Nephron (organoid): Measurements from ENCODE around the gene TEX19.
A peak's percentile ranks its signal among the peaks of the same experiment; 100 is the strongest.
"Not testable (repeated sequence)": the region's sequence is repeated elsewhere in the genome, so short reads cannot be mapped to it uniquely, and the experiment has no call there.

Experiments
- H3K27ac Mint-ChIP-seq, 3 experiments: 2 replicates each; pipeline ENCODE4 v1.8.0; 2020; ENCODE audit warnings: mixed read lengths in 3 of 3, mild to moderate bottlenecking in 2 of 3, moderate library complexity in 1 of 3
- H3K27me3 Mint-ChIP-seq: 2 replicates; pipeline ENCODE4 v1.8.0; 2021; ENCODE audit warnings: low read depth, mild to moderate bottlenecking, moderate library complexity, mixed read lengths
- H3K36me3 Mint-ChIP-seq: 2 replicates; pipeline ENCODE4 v1.8.0; 2020; ENCODE audit warnings: low read depth, mixed read lengths
- H3K4me1 Mint-ChIP-seq: 2 replicates; pipeline ENCODE4 v1.8.0; 2020; ENCODE audit warnings: mixed read lengths
- H3K4me3 Mint-ChIP-seq, 3 experiments: 2 replicates each; pipeline ENCODE4 v1.8.0; 2020; ENCODE audit warnings: mild to moderate bottlenecking in 3 of 3, mixed read lengths in 3 of 3, moderate library complexity in 2 of 3
- H3K9me3 Mint-ChIP-seq: 2 replicates; pipeline ENCODE4 v1.8.0; 2020; ENCODE audit warnings: mixed read lengths
- TF ChIP-seq, protein P1 (sequence below), 3 experiments: fragments of 200-600 bp; sonication (generic); IDR thresholded peaks; one replicate each; pipeline ENCODE4 v1.5.0; 2021; ENCODE audit warnings: antibody characterized with exemption in 3 of 3; ENCODE audit not compliant: unreplicated experiment in 3 of 3

TEX19 gene

DNA sequence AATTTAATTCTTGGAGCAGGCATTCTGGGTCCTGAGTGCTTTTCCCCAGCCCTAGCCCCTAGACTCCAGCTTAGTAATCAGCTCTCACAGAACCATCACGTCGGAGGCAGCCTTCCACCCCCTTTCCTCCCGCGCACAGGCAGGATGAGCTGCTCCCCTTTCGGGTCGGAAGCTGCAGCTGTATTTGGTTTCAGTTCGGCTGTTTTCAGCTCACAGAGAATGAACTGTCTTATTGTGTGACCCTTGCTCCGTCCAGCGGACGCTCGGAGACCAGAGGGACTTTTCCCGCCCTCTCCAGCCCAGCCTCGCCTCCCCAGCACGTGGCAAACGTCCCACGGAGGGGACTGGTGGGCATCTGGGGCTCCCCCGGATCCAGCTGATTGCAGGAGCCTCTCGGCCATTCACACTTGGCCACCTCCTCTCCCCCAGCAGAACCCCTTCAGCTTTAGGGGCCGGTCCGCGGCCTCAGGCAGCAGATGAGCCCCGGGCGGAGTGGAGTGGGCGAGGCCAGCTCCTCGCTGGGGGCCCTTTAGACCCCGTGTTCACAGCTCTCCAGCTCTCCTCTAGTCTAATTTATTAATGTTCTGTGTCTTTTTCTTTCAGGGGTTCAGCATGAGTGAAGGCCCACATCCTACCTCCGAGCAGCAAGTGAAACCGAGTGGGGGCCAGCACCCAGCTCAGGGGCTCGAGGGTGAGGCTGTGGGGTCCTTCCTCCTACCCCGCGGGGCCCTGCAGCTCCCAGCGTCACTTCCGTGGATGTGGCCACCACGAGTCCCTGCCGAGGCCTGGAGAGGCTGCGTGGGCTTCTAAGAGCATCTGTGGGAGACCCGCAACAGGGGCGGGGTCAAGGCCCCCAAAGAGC, 11.7 kb downstream of the TEX19 start:
- Mint-ChIP-seq H3K9me3 (no peaks in the 10 kb centered on the region), H3K4me3 (peak overlapping the region; percentile 70 to 79 (median 73)), H3K27me3 (peaks cover 32% of the 10 kb centered on the region), H3K4me1 (peaks cover 44% of the 10 kb centered on the region), H3K27ac (peak overlapping the region in 2 of 3 experiments; percentile 65 to 75), H3K36me3 (no peaks in the 10 kb centered on the region)
- TF ChIP-seq, protein P1, sequence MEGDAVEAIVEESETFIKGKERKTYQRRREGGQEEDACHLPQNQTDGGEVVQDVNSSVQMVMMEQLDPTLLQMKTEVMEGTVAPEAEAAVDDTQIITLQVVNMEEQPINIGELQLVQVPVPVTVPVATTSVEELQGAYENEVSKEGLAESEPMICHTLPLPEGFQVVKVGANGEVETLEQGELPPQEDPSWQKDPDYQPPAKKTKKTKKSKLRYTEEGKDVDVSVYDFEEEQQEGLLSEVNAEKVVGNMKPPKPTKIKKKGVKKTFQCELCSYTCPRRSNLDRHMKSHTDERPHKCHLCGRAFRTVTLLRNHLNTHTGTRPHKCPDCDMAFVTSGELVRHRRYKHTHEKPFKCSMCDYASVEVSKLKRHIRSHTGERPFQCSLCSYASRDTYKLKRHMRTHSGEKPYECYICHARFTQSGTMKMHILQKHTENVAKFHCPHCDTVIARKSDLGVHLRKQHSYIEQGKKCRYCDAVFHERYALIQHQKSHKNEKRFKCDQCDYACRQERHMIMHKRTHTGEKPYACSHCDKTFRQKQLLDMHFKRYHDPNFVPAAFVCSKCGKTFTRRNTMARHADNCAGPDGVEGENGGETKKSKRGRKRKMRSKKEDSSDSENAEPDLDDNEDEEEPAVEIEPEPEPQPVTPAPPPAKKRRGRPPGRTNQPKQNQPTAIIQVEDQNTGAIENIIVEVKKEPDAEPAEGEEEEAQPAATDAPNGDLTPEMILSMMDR (IDR thresholded peaks at IDR 0.05; ENCODE audit: unreplicated experiment in 3 of 3) = no peak

DNA sequence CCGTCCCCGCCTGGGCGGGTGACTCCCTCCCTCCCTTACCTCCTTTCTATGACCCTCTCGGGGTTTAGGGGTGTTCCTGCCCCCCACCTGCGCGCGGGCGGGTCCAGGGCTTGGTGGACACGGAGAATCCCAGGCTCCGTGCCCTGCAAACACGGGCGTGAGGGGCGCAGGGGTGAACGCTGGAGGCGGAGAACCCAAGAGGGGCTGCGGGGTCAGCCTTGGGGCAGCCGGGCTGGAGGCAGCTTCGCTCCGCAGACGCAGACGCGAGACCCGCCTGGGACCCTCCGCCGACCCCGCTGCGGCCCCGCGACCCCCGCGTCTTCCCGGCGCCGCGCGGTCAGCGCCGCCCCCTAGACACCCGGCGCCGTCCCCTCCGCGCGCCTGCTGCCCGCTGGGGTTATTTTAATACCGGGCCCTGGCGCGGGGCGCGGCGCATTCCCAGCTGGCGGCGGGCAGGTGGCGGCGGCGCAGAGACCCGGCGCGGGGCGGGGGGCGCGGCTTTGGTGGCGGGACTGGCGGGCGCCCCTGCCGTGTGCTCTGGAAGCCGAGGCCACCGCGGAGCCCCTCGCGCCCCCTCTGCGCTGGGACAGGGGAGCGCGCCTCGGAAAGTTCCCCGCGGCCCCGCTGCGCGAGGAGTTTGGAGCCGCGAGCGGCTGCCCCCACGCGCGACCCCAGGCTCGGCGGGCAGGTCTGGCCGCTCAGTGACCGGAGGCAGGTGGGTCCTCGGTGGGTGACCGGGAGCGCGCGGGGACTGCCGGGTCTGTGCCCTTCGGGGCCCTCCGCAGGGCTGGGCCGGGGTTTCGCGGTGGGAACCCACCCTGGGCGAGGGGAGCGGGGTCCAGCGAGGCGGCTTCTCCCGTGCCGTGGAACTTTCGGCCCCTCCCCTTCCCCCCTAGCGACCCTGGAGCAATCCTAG, 12.5 kb downstream of the TEX19 start, which contains the start of gene UTS2R:
TSS of gene UTS2R (plus strand) at position 433 of the 916 bp plus-strand sequence. CDS start 2,560 bp downstream, outside the sequence.
- Mint-ChIP-seq H3K36me3 (no peaks in the 10 kb centered on the region), H3K4me1 (peaks cover 42% of the 10 kb centered on the region)
- TF ChIP-seq, protein P1 (IDR thresholded peaks at IDR 0.05; ENCODE audit: unreplicated experiment in 3 of 3) = no peak

DNA sequence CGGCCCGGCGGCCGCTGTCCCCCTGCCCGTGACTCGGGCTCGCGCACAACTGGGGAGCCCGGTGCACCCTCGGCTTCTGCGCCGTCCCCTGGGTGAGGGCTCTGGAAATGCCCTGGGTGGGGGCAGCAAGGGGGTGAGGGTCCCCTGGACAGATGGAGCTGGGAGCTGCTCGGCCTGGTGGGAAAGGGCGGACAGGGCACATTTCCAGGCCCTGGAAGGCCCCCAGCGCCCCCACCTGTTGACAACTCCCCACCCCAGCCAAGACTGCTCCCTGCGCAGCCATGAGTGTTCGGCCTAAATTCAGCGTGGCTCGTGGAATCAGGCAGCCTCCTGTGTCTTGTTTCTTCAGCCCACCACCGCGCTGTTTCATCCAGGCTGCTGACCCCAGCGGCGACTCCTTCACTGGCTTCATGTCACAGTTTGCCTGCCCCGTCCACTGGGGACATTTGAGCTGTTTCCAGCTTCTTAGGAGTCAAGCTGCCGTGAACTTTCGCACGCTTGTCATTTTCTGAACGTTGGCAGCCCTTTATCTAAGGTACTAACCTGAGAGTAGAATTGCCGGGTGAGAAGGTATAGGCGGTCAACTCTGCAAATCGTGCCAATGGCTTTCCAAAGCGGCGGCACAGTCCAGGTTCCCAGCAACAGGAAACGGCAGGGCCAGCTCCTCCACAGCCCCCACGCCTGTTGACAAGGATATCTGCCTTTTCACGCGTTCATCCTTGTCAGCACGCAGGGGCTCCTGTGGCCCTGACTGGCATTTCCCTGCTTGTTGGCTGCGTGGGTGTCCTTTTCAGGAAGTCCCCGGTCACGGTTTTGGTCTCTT, 13.4 kb downstream of the TEX19 start:
- H3K36me3 Mint-ChIP-seq = no peaks in the 10 kb centered on the region
- peak overlapping the region; percentile 81 to 90 (median 84) for H3K4me3 Mint-ChIP-seq
- TF ChIP-seq, protein P1 (IDR thresholded peaks at IDR 0.05; ENCODE audit: unreplicated experiment in 3 of 3) = no peak
- no peaks in the 10 kb centered on the region for H3K9me3 Mint-ChIP-seq
- H3K27ac Mint-ChIP-seq = peak overlapping the region; percentile 57 to 66 (median 61)
- peaks cover 34% of the 10 kb centered on the region for H3K4me1 Mint-ChIP-seq
- peaks cover 32% of the 10 kb centered on the region for H3K27me3 Mint-ChIP-seq

More for the DNA sequence above, 12.5 kb downstream of the TEX19 start, which contains the start of gene UTS2R:
- H3K4me3 Mint-ChIP-seq = peak within 1 kb of the TSS; percentile 81 to 90 (median 84)
- H3K9me3 Mint-ChIP-seq = no peaks in the 10 kb centered on the region
- peaks cover 32% of the 10 kb centered on the region for H3K27me3 Mint-ChIP-seq
- peak within 1 kb of the TSS; percentile 61 to 75 (median 66) for H3K27ac Mint-ChIP-seq

- Mint-ChIP-seq H3K27ac (peak overlapping the region in 1 of 3 experiments; percentile 61), H3K4me1 (peaks cover 28% of the 10 kb centered on the region), H3K27me3 (peaks cover 32% of the 10 kb centered on the region), H3K4me3 (peak overlapping the region; percentile 81 to 90 (median 84))
- H3K9me3 Mint-ChIP-seq, H3K36me3 Mint-ChIP-seq: not testable (repeated sequence)
Observed at GRCh38 chr17:82373072-82373452, 14.0 kb downstream of the TEX19 start.

DNA sequence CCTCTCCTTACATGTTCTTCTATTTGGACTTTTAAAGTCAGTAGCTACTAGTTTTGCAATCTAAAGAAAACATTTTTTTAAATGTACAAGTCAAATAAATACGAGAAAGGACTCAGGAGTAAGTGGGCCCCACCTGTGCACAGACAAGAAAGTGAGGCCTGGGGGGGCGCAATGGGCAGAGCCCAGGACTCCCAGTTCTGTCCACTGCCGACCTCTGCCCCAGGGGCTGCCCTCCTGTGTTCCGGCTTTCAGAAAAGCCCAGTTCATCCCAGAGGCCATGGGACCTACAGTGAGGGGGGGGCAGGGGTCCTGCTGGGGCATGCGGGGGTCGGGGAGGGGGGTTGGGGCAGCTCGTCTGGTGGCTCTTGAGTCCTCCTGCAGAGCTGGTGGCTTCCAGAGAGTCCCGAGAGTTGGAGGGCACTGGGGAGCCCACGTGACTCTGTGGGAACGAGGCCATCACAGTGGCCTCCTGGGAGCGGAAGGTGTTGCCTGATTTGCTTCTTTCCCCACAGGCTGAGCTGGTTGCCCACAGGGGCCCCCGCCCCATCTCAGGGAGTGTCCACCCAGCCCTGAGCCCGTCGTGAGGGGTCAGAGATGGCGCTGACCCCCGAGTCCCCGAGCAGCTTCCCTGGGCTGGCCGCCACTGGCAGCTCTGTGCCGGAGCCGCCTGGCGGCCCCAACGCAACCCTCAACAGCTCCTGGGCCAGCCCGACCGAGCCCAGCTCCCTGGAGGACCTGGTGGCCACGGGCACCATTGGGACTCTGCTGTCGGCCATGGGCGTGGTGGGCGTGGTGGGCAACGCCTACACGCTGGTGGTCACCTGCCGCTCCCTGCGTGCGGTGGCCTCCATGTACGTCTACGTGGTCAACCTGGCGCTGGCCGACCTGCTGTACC, 14.9 kb downstream of the TEX19 start:
- TF ChIP-seq, protein P1 (IDR thresholded peaks at IDR 0.05; ENCODE audit: unreplicated experiment in 3 of 3) = no peak
- Mint-ChIP-seq H3K36me3 (no peaks in the 10 kb centered on the region), H3K27me3 (peaks cover 35% of the 10 kb centered on the region), H3K4me3 (peak overlapping the region; percentile 81 to 90 (median 84)), H3K9me3 (no peaks in the 10 kb centered on the region), H3K4me1 (peaks cover 30% of the 10 kb centered on the region), H3K27ac (peak overlapping the region in 1 of 3 experiments; percentile 61)
